GM18499 (cell line): ENCODE data around the gene NSL1.
"Not testable (repeated sequence)": the region's sequence is repeated elsewhere in the genome, so short reads cannot be mapped to it uniquely, and the experiment has no call there.

ENCODE experiments used
- ATAC-seq: cut with Tn5 transposase; IDR thresholded peaks from one replicate; pipeline ENCODE4 v1.9.1; 2021; ENCODE audit warnings: moderate number of reproducible peaks; ENCODE audit not compliant: insufficient read depth, unreplicated experiment

The NSL1 gene

GRCh38 chr1:212752934-212753497 is 38.6 kb downstream of the NSL1 start:
- no peak for ATAC-seq

GRCh38 chr1:212752252-212752933 is 39.2 kb downstream of the NSL1 start:
- no peak for ATAC-seq

DNA sequence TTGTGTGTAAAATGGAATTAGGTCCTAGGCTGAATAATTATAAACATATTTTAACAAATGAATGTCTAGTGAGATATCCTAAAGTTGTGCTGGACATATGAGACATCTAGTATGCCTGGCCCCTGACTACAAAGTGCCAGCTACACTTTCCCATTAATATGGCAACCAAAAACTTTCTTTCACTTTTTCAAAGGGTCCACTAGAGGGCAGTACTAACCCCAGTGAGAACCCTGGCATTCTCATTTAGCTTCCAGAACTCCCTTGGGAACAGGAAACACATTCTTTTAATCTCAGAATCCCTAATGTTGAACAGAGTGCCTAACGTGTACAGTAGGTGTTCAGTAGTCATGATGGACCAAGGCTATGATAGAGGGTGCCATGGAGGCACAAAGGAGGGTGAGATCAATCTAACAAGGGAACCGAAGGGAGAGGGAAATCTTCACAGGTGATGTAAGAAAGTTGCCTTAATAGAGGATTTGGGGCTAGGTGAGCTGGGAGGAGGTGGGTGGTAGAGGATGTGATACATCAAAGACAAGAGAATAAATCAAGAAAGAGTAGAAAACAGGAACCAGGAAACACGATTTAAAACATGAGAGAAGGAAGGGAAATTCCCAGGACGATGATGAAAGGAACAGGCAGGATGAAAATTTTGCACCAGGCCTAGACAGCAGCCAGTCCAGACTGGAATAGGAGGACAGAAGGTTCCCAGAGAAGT is 41.6 kb downstream of the NSL1 start:
- ATAC-seq, result no peak

- ATAC-seq, result no peak
These were observed 45.0 kb downstream of the NSL1 start for GRCh38 chr1:212746546-212746945.

- no peak for ATAC-seq
These were observed 46.3 kb downstream of the NSL1 start for GRCh38 chr1:212745303-212745702.

GRCh38 chr1:212743901-212744475 is 47.6 kb downstream of the NSL1 start:
- no peak for ATAC-seq

DNA sequence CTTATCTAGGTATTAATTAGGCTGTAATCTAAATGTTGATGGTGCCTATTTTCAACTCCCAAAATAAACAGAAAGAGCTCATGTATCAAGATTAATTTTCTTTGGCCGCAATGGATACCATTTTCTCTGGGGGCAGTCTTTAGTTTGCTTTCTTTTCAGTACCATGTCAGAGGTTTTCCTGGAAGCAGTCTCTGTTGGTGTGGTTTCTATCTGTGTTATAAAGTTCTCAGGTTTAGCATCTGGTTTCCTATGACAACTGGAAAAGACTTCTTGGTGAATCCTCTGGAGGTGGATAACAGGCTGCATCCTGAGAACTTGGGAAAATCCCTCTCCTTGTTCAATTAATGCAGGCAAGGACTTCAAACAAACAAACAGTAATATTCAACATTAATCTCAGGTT is 53.2 kb downstream of the NSL1 start:
- ATAC-seq, result no peak

GRCh38 chr1:212737559-212737958 is 54.0 kb downstream of the NSL1 start:
- ATAC-seq, result no peak

DNA sequence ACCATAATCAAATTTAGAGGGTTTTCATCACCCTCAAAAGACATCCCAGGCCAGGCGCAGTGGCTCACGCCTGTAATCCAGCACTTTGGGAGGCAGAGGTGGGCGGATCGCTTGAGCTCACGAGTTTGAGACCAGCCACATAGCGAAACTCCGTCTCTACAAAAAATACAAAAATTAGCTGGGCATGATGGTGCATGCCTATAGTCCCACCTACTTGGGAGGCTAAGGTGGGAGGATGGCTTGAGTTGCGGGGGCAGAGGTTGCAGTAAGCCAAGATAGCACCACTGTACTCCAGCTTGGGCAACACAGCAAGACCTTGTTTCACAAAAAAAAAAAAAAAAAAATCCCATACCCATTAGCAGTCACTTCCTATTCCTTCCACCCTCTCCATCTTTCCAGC is 58.5 kb downstream of the NSL1 start:
- no peak for ATAC-seq

DNA sequence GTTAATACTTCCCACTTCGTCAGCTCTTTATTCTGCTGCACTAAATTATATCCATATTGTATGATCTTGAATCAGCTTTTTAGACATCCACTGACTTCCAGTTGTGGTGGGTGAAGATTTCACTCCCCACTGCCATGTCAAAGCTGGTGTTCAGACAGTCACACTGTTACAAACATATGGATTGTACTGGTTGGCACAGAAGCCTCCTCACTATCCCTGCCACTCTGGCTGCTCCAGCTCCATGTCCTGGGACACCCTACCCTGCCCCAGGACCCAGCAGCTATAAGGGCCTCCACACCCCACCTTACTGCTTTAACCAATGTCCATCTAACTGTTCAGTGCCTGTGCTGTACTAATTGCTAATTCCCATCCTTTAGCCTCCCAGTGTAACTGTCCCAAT is 59.9 kb downstream of the NSL1 start:
- ATAC-seq, result no peak

- ATAC-seq, result no peak
These were observed 63.0 kb downstream of the NSL1 start for GRCh38 chr1:212728606-212729005.

DNA sequence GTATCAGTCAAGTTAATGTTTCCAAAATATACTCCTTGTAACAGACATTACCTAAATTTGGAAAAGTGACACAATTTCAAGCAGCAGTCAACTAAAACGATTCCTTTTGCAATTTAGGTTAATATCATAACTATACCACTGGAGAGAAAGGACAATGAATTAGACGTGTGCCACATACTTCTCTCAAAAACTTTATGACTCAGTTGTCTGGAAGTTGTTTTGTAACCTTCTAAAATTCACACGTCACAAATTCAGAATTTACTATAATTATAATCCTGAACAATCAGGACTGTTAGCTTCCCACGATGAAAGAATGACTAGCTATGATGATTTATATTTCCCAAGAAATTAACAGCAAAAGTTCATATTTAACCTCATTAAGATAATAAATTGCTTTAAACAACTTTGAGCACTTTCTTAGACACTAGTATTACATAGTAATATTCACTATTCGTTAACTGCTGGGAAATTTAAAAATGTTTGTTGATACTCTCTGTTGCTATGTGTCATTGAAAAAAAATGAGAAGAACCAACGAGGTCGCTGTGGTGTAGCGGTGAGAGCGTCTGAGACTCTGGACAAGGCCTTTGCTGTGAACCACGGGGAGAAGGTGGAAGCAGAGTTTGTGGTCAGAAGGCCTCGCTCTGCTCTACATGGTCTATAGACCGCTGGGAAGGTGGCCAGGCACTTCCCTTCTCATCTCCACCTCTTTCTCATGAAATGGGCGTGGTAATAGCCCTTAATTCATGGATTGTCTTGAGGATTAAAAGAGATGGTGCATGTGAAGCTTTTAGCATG is 64.0 kb downstream of the NSL1 start:
- ATAC-seq, result no peak

DNA sequence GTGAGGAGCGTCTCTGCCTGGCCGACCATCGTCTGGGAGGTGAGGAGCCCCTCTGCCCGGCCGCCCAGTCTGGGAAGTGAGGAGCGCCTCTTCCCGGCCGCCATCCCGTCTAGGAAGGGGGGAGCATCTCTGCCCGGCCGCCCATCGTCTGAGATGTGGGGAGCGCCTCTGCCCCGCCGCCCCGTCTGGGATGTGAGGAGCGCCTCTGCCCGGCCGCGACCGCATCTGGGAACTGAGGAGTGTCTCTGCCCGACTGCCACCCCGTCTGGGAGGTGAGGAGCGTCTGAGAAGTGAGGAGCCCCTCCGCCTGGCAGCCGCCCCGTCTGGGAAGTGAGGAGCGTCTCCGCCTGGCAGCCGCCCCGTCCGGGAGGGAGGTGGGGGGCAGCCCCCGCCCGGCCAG is 66.9 kb downstream of the NSL1 start:
- ATAC-seq, result not testable (repeated sequence)

DNA sequence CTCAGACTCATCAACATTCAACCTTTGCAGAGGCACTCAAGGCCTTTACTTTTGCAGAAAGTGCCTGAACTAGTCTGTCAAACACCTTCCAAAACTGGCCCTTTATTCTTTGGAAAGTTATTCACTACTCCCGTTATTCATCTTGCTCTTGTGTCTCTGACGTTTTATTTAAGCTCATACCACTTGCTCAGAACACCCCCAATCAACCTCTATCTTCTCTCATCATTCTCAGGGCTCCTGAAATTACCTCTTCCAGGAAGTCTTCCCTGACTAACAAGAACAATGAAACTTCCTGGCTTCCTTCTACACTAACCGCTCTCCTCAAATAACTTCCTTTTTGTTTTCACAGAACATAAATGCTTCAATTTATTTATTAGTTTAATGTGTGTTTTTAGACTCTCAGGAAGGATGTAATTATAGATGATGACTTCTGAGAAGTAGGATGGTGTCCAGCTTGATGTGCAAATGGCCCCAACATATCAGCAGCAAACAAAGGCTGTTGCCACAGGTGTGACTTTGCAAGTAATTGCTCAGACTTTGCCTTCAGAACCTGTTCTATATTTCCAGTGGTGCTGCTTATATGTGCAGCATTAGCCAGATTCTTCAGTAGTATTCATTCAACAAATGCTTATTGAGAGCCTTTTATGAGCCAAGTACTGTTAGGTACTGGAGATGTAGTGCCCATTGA is 69.2 kb downstream of the NSL1 start:
- no peak for ATAC-seq

- peak; percentile 73 for ATAC-seq
These were observed 70.0 kb downstream of the NSL1 start for GRCh38 chr1:212721388-212722247.

DNA sequence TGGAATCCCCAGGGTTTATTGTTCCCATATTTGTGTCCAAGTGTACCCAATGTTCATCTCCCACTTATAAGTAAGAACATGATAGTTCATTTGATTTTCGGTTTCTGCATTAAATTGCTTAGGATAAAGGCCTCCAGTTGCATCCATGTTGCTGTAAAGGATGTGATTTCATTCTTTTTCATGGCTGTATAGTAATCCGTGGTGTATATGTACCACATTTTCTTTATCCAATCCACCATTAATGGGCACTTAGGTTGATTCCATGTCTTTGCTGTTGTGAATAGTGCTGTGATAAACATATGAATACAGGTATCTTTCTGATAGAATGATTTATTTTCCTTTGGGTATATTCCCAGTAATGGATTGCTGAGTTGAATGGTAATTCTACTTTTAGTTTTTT is 71.9 kb downstream of the NSL1 start:
- no peak for ATAC-seq

DNA sequence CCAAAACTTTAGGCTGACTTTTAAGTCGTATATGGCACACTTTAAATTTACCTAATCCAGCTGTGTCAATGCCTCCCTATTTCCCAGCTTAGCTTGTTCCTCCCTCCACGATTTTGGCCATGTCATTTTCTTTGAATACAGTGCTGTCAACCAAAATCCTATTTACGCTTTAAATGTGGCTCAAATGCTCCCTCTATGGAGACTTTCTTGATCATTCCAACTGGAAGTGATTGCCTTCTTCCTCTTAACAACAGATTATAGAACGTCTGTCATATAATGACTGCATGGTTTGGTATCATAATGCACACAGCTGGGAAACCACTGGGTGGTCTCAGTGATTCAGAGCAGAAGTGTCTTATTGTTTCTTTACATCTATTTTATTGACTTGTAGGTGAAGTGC is 73.1 kb downstream of the NSL1 start:
- no peak for ATAC-seq

GRCh38 chr1:212716161-212716560 is 75.4 kb downstream of the NSL1 start:
- no peak for ATAC-seq

DNA sequence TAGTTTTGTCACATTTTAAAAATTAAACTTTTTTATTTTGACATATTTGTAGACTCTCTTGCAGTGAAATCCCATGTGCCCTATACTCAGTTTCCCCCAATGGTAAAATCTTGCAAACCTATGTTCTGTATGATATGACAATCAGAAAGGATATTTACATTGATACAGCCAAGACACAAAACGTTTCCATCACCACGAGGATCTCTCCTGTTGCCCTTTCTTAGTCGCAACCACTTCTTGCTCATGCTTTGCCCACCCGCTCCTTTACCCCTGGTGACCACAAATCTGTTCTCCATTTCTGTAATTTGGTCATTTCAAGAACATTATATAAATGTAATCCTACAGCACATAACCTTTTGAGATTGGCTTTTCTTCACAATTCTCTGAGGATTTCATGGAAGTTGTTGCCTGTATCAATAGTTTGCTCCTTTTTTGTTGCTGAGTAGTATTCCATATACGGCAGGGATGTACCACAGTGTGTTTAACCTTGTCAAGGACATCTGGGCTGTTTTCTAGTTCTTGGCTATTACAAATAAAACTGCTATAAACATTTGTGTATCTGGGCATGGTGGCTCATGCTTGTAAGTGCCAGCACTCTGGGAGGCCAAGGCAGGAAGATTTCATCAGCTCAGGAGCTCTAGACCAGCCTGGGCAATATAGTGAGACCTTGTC is 78.0 kb downstream of the NSL1 start:
- no peak for ATAC-seq
